Fibroblast of the aortic adventitia (primary cell): ENCODE data around the gene RTEL1. TPM values are rescaled to one million over a fixed set of nuclear protein-coding genes. Genes with fewer than 3 reads are reported as not detected.
A peak's percentile ranks its signal among the peaks of the same experiment; 100 is the strongest.
"Not testable (repeated sequence)": the region's sequence is repeated elsewhere in the genome, so short reads cannot be mapped to it uniquely, and the experiment has no call there.

Experiments
- DNase-seq: peaks from one replicate; pipeline ENCODE4 v3.0.0-alpha.2; 2010; ENCODE audit warnings: low read depth
- H3K4me3 ChIP-seq: 2 replicates; pipeline ENCODE4 v1.5.1; 2011; ENCODE audit warnings: low read depth, mild to moderate bottlenecking, control low read depth, low read length, moderate library complexity
- total RNA-seq: library from RNA; depleted of rRNA; stranded (reverse); fragments of >200 nt; gene quantifications from 2 replicates; pipeline ENCODE4 v1.2.3, GENCODE V29; 2012; ENCODE audit warnings: low replicate concordance
- TF ChIP-seq, protein P1 (sequence below): IDR thresholded peaks from 2 replicates; pipeline ENCODE4 v1.5.1; 2011; ENCODE audit warnings: mild to moderate bottlenecking, low read length, control low read depth, inconsistent platforms; ENCODE audit not compliant: insufficient read depth

The RTEL1 gene
- total RNA-seq, 1 donor, result 17.3 TPM

DNA sequence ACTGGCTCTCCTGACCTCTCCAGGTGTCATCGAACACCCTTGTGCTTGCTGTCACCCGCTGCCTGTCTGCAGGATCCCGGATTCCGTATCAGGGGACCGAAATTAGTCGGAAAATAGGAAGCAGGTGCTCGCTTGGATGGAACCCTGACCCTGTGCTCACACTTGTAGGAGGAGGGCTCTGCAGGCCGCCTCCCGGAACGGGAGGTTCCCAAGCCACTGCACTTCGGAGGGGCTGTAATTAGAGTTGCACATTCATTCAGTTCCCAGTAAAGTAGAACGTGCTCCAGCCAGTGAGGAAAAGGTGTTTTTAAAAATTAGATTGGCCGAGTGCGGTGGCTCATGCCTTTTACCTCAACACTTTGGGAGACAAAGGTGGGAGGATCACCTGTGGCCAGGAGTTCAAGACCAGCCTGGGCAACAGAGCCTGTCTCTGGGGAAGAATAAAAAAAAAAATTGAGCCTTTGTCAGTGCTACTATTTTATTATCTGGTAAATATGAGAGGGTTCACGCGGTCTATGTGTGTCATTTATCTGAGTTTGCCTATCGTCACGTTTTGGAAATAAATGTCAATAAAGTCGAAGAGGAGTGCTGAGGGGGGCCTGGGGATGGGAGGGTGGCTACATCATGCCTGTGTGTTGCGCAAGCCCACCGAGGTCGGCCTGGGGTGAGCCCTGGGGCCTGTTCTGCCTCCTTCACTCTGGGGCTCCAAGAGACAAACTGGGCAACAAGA lies 29.7 kb upstream of the RTEL1 start:
- H3K4me3 ChIP-seq, result peak overlapping the region; percentile 92
- TF ChIP-seq, protein P1, sequence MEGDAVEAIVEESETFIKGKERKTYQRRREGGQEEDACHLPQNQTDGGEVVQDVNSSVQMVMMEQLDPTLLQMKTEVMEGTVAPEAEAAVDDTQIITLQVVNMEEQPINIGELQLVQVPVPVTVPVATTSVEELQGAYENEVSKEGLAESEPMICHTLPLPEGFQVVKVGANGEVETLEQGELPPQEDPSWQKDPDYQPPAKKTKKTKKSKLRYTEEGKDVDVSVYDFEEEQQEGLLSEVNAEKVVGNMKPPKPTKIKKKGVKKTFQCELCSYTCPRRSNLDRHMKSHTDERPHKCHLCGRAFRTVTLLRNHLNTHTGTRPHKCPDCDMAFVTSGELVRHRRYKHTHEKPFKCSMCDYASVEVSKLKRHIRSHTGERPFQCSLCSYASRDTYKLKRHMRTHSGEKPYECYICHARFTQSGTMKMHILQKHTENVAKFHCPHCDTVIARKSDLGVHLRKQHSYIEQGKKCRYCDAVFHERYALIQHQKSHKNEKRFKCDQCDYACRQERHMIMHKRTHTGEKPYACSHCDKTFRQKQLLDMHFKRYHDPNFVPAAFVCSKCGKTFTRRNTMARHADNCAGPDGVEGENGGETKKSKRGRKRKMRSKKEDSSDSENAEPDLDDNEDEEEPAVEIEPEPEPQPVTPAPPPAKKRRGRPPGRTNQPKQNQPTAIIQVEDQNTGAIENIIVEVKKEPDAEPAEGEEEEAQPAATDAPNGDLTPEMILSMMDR, result no peak
- peak; percentile 77 for DNase-seq

DNA sequence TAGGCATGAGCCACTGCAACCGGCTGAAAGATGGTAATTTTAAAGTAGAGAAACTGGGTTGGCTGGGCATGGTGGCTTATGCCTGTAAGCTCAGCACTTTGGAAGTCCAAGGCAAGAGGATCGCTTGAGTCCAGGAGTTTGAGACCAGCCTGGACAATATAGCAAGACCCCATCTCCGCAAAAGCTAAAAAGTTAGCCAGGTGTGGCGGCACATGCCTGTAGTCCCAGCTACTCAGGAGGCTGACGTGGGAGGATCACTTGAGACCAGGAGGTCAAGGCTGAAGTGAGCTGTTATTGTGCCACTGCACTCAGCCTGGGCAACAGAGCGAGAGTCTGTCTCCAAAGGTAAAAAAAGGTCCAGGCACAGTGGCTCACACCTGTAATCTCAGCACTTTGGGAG lies 27.2 kb upstream of the RTEL1 start:
- not testable (repeated sequence) for DNase-seq, H3K4me3 ChIP-seq

DNA sequence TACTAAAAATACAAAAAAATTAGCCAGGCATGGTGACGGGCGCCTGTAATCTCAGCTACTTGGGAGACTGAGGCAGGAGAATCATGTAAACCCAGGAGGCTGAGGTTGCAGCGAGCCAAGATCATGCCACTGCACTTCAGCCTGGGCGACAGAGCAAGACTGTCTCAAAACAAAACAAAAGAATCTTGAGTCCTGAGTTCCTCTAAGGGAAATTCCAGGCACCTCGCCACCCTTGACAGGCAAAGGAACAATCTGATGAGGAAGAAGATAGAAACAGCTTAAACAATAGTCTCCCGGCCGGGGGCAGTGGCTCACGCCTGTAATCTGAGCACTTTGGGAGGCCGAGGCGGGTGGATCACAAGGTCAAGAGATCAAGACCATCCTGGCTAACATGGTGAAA lies 26.7 kb upstream of the RTEL1 start:
- not testable (repeated sequence) for DNase-seq, H3K4me3 ChIP-seq

DNA sequence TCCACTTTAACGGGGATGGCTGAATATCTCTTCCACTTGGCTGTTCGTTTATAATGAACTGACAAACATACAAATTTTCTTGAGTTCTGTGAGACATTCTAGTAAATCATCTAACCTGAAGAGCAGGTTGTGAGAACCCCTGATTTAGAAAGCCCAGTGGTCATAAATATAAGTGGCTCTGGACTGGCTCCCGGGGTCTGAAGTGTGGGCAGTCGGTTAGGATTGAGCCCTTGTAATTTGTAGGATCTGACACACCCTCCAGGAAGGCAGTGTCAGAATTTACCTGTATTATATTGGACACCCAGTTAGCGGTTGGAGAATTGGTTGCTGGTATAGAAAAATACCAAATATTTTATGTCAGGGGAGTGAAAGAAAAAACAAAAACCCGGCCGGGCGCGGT lies 24.4 kb upstream of the RTEL1 start:
- H3K4me3 ChIP-seq, result no peak overlapping the region
- TF ChIP-seq, protein P1, result no peak
- no peak for DNase-seq

DNA sequence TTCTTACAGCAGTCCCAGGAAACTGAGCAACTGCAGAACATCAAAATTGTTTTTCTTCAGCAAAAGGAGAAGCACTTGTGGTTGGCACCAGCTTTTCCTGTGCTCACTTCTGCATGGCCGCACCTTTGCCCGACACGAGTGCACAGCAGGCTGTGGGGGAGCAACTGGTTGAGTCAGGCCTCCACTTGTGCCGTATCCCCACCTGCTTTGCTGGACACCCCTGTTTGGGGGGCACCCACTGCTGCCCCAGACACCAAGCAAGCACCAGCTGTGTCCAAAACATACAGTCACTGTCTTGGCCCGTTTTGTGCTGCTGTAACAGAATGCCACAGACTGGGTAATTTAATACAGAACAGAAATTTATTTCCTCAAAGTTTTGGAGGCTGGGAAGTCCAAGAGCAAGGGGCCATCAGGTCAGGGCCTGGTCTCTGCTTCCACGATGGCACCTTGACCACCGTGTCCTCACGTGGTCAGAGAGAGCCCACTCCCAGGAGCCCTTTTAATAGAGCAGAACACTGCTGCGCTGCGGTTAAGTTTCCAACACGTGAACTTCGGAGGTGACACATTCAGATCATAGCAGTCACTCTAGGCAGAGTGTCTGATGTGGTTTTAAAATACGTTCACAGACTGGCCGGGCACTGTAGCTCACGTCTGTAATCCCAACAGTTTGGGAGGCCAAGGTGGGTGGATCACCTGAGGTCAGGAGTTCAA lies 22.5 kb upstream of the RTEL1 start:
- DNase-seq, result no peak
- no peak overlapping the region for H3K4me3 ChIP-seq
- TF ChIP-seq, protein P1, result no peak

DNA sequence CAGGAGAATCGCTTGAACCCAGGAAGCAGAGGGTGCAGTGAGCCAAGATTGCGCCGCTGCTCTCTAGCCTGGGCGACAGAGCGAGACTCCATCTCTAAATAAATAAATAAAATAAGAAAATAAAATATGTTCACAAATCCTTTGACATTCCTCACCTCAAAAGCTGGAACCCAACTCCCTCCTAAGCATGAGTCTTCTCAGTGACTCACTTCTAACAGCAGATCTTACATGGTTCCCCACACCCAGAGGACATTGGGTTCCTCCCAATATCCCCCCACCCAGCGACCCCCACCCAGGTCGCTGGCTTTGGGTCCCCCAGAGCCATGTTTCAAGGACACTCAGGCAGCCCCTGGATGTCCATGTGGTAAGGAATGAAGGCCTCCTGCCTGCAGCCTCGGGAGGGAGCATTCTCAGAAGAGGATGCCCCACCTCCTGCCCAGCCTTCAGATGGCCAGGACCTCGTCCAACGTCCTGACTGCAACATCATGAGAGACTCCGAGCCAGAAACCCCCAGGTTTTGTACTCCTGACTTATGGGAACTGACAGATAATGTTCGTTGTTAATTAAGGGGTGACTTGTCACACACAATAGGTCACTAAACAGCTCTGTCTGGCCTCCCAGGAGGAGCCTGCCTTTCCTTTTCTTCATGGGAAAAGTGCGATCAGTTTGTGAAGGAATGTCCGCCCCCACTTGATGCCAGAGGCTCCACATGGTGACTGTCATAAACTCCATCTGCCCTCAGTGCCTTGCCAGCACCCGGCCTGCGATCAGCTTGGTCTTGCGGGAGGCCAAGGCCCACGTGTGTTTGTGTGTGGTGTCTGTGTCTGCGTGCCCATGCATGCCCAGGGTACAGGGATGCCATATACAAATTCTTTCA lies 21.1 kb upstream of the RTEL1 start:
- TF ChIP-seq, protein P1, result no peak
- no peak for DNase-seq
- no peak overlapping the region for H3K4me3 ChIP-seq

DNA sequence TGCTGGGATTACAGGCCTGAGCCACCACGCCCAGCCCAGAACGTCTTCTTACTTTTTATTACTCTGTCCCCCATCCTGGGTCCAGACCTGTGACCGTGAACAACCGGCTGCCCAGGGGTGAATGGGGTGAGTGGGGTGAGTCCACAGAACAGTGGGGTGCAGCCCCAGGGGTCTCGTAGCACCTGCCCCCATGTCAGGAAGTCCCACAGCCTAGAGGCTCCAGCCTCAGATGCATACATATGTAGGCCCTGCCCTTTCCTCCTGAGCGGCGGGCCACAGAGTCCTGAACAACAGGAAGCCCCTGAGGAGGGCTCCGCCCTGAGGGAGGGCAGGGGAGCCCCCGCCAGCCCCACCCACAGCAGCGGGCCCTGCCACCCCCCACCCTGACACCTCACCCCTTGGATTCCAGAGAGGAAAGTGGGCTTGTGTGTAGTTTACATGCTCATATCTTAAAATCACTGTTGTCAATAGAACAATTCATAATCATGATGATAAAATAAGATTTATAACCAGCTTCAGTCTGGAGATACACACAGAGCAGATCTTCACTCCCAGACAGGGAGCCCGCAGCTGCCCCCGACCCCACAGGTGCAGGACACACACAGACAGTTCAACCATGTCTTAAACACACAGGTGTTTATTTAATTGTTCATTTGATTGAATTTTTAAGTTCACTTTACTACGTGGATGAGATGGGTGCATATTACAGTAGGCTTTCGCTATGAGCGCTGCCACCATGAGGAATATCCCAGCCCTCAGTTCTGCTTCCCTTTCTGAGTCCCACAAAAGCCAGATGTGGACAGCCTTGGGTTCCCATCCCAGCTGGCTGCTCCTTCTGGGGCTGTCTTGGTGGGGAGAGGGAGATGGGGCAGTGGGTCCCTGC lies 18.8 kb upstream of the RTEL1 start:
- H3K4me3 ChIP-seq, result no peak overlapping the region
- TF ChIP-seq, protein P1, result no peak
- no peak for DNase-seq
